GM19193 (cell line): ENCODE results near the gene GNAZ.

Experiments used
- POLR2A ChIP-seq: IDR thresholded peaks from 4 replicates; pipeline ENCODE4 v1.6.1; 2011; ENCODE audit not compliant: insufficient read depth, insufficient read length; ENCODE audit errors: extremely low read depth

Gene GNAZ

DNA sequence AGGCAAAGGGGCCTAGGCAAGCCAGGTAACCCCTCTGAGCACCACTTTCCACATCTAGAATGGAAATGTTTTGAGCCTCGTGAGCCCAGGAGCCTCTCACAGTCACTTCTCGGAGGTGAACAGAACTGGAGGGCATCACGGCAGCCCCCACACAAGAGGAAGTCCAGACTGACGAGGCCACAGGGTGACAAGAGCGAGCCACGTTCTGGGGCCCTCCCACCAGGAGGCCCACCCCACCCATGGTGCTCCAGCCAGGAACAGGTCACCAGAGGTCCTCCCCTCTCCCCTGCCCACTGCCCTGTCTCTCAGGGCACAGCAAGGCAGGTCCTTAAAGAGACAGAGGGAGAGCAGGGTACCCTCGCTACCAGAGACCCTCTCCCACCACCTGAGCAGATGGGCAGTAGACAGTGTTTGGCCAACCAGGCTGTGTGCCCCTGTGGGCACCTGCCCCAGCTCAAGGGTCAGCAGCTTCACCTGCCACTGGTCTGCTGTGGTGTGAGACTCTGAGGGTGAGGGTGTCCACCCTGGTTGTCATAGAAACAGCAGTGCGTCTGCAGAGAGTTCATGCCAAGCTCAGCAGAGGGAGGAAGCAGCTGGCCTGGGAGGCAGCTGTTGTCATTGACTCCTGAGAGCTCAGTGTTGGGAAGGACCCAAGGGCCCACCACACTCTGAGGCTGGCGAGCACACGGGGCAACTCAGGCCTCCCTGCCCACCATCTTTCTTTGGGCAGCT, 40.0 kb downstream of the GNAZ start:
- TF ChIP-seq POLR2A, result no peak

DNA sequence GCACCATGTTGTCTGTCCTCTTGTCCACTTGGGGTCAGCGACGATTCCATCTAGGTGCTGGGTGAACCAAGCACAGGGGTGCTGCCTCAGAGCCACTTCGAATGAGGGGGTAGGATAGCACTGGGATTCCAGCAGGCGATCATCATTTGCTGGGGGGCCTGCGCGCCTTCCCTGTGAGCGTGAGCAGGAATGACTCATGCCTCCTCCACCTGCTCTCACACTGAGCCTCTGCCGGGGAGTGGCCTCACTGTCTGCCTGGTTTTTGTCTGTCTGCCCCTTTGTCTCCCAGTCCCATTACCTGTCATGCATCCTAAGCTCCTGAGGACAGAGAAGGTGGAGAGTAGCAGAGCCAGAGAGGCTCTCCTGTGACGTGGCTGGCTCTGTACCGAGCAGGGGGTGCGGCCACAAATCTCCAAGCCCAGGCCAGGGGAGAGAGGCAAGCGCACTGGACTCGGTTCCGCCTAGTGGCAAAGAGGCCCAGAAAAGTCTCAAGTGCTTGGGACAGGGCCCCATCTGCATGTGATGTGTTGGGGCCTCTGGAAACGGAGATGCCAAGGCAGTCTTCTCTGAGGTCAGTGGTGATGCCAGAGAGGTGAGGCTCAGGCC, 40.7 kb downstream of the GNAZ start:
- TF ChIP-seq POLR2A, result no peak

DNA sequence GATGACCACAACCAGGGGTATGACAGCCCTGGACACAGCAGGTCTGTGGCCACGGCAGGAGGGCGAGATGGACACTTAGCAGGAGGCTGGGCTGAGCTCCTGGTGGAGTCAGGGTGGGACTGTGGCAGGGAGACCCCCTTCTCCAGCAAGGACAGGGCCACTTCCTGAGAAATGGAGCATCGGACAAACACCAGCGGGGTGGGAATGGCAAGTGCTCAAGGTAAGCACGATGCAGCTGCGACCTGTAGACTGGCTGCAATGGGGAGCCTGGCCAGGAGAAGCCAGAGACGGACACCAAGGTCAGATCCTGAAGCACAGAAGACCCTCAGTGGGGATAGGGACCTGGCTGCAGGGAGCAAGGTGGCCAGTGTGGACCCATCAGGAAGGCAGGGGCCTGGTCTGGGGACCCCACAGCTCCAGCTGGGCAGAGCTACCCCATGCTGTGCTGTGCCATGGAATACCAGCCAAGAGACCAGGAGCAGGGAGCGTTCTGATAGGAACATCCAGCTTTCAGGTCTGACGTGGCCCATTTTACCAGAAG, 42.2 kb downstream of the GNAZ start:
- no peak for TF ChIP-seq POLR2A

DNA sequence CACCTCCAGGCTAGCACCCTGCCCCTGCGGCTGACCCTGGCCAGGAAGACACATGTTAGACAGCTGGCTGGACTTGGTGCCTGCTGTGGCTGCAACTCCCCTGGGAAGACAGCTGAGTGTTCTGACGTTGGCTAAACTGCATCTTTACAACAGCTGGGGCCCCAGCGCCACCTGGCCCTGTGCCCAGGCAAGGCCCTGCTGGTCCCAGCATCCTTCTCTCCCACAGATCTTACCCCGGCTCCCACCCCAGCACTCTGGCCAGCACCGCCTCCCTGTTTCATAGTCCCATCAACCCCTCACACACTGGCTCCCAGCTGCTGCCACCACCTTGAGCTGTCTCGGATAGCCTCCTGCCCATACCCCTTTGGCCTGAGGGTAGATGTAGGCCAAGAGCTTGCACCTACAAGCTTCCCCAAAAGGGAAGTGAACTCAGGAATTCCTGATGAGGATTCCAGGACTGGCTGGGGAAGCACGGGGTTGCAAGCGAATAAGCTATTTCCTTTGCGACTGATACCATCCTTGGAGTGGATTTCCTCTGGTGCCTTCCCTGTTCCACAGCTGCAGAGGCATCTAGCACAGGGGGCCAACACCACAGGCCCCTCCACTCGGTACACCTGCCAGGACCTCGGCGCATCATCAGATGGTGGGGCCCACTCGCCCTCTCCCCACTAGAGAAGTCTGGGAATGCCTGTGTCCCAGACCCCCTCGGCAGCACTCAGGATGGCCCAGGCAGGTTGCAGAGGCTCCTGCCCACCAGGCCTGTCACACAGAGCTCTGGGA, 42.9 kb downstream of the GNAZ start:
- no peak for TF ChIP-seq POLR2A

DNA sequence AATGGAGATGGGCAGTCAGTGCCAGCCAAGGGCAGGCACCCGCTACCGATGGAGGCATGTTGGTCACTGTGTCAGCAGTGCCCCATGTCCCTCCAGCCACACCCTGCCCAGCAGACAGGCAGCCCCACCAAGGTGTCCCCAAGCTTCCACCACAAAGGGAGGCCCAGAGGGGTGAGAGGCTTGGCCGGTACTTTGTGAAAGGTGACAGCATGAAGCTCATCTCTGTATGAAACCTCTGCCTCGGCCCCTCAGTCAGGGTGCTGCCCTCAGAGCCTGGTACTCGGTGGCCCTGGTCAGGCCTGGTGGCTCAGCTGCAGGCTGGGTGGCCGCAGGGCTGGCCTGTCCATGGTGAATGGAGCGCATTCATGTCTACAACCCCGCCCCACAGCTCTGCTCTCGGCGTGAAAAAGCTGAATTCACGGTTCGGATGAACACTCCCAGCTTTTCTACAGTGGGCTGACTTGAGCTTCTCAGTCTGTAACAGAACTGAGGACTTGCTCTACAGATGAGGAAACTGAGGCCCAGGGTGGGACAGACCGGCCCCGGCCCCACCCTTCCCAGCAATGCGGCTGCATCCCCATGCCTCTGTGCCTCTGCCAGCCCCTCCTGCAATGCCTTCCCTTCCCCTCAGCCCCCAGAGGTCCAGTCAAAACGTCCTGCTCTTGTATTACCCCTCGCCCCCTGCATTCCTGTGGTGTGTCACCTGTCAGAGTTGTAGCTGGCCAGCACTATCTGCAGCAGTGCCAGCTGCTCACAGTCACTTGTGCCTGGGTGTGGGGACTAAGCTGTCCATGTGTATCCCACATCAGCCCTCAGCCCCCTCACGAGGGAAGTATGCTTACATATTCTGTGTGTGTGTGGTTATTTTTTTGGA, 43.8 kb downstream of the GNAZ start:
- no peak for TF ChIP-seq POLR2A

DNA sequence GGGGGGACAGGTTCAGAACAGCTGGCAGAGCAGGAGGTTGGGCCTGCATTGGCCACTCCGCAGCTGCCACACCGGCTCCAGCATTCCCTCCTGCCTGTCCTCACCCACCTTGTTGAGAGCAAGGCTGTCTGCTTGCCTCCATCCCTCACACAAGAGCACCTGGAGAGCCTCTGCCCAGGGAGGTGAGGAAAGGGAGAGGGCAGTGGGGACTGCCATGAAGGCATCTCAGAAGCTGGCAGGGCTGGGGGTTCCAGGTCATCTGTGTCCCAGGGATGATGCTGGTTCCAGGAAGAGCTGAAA, 44.4 kb downstream of the GNAZ start:
- TF ChIP-seq POLR2A, result no peak

DNA sequence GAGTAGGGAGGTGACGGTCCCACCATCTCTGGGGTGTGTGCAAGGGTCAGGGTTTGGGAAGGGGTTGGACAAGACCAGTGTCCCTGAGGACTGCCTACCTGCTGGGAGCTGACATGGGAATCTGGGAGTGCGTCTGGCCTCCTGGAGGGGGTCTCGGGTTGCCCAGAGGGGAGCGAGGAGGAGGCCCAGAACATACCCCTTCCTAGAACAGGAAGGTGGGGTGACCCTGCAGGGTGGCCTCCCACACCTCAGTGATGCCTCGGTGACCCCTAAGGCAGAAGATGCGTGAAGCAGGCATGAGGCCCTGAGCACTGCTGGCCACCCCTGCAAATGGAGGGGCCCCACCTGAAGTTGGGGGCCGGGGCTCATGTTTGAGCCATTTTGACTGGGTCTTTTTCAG, 45.0 kb downstream of the GNAZ start:
- TF ChIP-seq POLR2A, result no peak

DNA sequence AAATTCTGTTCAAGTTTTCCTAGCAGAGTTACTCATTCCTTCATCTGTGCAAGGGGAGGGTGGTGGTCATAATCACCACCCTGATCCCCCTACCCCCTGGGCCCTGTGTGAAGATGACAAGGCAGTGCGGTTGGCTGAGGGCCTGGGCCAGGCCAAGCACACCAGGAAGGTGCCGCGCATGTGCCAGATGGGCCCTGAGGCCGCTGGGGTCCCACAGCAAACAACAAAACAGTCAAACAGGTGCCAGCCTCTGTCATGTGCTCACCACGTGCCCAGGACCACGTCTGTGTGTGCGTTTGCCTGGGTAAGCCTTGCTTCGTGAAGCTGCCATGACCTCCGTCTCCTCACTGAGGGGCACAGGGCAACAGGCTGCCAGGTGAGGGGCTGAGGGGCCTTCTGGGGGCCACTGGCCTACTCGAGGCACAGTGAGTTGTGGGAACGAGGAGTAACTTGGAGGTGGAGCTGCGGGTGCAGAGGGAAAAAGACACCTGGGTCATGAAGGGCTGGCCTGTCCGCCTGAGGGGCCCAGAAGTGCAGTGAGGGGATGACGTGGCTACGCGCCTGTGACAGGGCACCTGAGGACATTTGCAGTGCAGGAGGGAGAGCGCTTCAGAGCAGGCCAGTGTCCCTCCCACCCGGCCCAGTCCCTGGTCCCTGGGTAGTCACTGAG, 45.6 kb downstream of the GNAZ start:
- TF ChIP-seq POLR2A, result no peak

DNA sequence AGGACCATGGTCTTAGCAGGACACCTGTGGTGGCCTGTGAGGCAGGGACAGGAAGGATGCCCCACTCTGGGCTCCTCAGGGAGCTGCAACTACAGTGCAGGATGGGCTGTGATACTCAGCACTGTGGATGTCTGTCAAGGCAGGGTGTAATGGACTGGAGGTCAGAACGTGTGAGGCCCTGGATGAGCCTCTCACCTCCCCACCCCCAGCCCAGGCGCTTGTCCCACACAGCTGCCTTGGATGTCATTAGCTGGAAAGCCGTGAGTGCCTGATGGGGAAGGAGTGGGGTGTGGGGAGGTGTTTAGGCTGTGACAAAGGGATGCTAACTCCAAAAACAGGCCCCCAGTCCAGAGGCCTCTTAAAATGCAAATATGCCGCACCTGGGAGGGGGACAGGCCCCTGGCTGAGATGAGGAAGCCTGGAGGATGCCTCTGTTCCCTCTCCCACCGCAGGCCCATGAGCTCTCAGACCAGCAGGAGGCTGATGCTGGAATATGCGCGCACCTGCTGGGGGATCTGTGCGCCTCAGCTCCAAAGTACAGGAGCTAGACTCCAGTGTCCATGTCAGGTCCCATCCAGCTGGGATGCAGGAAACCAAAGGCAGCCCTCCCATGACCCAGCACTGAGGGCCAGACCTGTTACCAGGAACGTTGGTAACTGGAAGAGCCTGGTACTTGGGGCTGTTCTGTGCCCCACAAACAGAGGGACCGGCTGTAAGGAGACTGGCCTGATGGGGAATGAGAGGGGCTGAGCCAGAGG, 46.4 kb downstream of the GNAZ start:
- TF ChIP-seq POLR2A, result no peak

DNA sequence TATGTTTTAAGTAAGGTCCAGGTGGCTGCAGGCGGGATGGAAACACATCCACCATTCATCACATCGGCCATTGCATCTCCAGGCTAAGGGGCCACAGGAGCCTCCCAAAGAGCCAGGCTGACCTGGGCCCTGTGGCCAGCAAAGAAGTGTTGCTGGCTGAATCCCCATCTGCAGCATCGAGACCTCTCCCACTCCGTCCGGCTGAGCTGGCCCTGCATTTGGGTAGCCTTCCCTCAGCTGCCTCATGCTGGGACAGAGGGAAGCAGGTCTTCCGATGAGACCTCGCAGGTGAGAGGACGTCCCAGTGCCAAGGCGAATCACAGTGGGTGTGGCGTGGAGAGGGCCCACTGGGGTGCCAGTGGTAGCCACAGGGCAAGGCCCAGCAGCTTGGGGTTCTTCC, 47.0 kb downstream of the GNAZ start:
- TF ChIP-seq POLR2A, result no peak

DNA sequence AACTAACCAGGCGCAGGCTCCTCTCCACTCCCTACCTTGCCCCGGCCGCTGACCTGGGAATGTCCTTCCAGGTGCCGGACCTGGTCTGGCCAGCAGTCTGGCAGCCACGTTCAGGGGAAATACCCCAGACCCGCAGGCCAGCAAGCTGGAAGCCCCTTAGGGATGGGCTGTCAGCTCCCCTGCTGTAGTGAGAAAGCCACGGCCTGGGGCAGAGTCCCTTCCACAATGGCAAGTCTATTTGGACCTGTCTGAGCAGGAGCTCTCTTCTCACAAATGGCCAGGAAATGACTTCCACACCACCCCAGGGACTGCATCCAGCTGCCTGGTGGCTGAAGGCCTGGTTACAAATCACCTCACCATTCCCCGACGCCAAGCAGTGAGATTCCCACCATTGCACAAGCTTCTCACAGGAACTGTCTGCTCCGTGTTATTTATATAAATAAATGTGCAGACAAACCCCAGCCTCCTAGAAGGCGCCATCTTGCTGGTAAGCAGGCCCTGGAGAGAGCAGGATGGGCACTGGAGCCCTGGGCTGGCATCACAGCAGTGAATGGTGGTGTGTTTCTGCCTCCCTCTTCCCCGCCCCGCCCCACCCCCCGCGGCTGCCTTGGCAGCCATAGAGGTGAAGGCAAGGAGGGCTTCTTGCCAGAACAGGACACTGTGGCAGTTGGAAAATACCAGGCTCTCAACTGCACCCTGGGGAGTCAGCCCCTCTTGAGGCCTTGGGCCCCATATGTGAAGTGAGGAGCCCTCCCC, 47.8 kb downstream of the GNAZ start:
- TF ChIP-seq POLR2A, result no peak

DNA sequence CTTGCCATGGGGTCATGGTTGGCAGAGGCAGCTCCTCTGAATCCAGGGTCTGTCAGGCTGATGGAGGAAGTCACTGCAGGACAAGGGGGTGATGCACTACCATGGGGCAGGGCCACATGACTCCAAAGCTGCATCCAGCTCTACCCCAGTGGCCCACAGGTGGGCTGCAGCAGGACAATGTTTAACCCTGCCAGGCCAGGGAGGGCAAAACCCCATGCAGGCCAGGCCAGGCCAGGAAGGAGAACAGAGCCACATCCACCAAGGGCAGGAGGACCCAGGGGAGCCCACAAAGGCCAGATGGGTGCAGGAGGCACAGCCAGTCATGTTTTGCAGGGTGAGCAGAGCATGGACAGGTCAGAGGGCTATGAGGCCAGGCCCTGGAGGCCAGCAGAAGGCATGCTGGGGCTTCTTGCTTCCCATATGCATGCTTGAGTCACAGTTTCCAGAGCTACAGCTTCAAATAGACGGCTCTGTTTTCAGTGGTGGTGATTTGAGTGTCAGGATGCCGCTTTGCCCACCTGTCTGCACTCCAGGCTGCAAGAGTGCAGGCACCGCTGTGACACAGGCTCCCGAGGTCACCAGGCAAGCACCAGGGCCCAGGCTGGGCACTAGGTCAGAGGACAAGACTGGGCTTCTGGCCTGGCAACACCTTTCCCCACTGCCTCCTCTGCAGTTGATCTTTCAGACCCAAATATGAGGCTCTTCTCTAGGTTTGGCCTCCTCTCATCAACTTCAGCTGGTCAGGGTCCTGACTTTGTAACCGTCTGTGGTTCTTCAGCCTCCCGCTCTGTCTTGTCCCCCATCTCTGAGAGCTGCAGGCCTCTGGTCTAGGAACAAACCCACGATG, 48.6 kb downstream of the GNAZ start:
- no peak for TF ChIP-seq POLR2A

DNA sequence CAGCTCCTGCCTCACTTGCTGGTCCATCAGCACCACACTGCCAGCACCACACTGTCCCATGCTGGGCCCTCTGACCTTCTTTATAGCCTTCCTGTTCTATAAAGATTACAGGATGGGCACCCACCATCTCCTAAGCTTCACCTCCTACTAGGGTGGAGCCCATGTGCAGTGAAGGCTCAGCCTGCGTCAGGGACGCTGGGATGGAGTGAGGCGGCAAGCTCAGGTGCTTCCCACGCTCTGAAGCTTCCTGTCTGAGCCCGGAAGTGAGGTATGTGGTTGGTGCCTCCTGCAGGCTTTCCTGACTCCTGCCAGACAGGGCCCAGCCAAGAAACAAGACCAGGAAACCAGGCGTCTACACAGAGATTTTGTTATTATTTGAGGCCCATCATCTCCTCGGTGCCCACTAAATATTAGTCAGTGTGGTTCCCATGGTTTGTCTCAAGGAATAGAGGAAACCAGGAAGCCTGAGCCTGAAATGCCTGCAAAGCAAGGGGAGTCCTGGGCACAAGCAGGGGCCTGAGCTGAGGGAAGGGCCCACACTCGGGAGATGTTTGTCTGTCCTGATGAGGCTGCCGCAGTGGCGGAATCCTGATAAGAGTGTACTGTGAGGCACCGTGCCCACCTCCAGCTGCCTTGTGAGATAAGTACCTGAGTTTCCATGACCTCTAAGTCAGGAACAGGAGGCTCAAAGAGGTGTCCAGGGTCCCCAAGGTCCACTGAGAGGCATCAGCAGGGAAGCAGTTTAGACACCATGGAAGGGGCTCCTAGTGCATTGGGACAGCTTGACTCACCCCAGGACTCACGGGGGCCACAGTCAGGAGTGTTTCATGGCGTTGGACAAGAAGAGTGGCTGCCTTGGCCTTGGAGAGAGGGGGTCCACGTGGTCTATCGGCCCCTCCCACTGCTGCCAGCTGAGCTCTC, 49.4 kb downstream of the GNAZ start:
- no peak for TF ChIP-seq POLR2A
